SJSA1 (cell line): ENCODE results near the gene UGT1A10. TPM values are rescaled to one million over a fixed set of nuclear protein-coding genes. Genes with fewer than 3 reads are reported as not detected.

ENCODE experiments used
- DNase-seq, 2 experiments: peaks; one replicate each; pipeline ENCODE4 v3.0.0-alpha.2; 2015 to 2020; ENCODE audit warnings: low spot score in 2 of 2, low read depth in 1 of 2
- H3K27ac ChIP-seq: fragments of 250-450 bp; sonication (Bioruptor Pico); 2 replicates; pipeline ENCODE4 v1.5.1; 2020; ENCODE audit warnings: mild to moderate bottlenecking, moderate library complexity
- H3K27me3 ChIP-seq: fragments of 250-450 bp; sonication (Bioruptor Pico); replicated peaks from 2 replicates; pipeline ENCODE4 v1.5.1; 2020; ENCODE audit warnings: mild to moderate bottlenecking, moderate library complexity
- H3K36me3 ChIP-seq: fragments of 250-450 bp; sonication (Bioruptor Pico); 2 replicates; pipeline ENCODE4 v1.5.1; 2020; ENCODE audit warnings: mild to moderate bottlenecking
- H3K4me1 ChIP-seq: fragments of 250-450 bp; sonication (Bioruptor Pico); replicated peaks from 2 replicates; pipeline ENCODE4 v1.6.1; 2021; ENCODE audit warnings: mild to moderate bottlenecking
- H3K4me3 ChIP-seq: fragments of 250-450 bp; sonication (Bioruptor Pico); 2 replicates; pipeline ENCODE4 v1.5.1; 2020; ENCODE audit warnings: mild to moderate bottlenecking
- H3K9me3 ChIP-seq: fragments of 250-450 bp; sonication (Bioruptor Pico); replicated peaks from 2 replicates; pipeline ENCODE4 v1.5.1; 2020; ENCODE audit warnings: mild to moderate bottlenecking
- total RNA-seq: library from RNA; depleted of rRNA; stranded (reverse); fragments of >200 nt; shearing (Covaris generic); gene quantifications from 2 replicates; pipeline ENCODE4 v1.2.3, GENCODE V29; 2014

UGT1A10 gene
- total RNA-seq, 1 experiment from 2014 or later = not detected

- Histone ChIP-seq H3K9me3 (no peaks in the 10 kb centered on the region), H3K36me3 (no peaks in the 10 kb centered on the region), H3K4me3 (no peak overlapping the region), H3K27me3 (peaks cover 3% of the 10 kb centered on the region; the same call in 1 of the 2 replicates), H3K4me1 (no peaks in the 10 kb centered on the region), H3K27ac (no peak overlapping the region)
- no peak for DNase-seq
Observed at GRCh38 chr2:233810385-233810784, 174.1 kb downstream of the UGT1A10 start.

GRCh38 chr2:233811087-233811486, 174.8 kb downstream of the UGT1A10 start:
- H3K4me3 ChIP-seq = no peak overlapping the region
- peak in 1 of 2 experiments; percentile 31 for DNase-seq
- no peaks in the 10 kb centered on the region for H3K36me3 ChIP-seq
- H3K9me3 ChIP-seq = no peaks in the 10 kb centered on the region
- no peak overlapping the region for H3K27ac ChIP-seq
- peaks cover under 1% of the 10 kb centered on the region for H3K4me1 ChIP-seq
- 0 out of 2 replicates have a peak, but pooled peaks cover 3% of the 10 kb centered on the region for H3K27me3 ChIP-seq

- Histone ChIP-seq H3K4me3 (no peak overlapping the region), H3K27me3 (0 out of 2 replicates have a peak, but pooled peaks cover 3% of the 10 kb centered on the region), H3K36me3 (no peaks in the 10 kb centered on the region), H3K27ac (no peak overlapping the region), H3K9me3 (no peaks in the 10 kb centered on the region), H3K4me1 (peaks cover 7% of the 10 kb centered on the region)
- peak in 1 of 2 experiments; percentile 31 for DNase-seq
Observed at GRCh38 chr2:233811732-233812131, 175.5 kb downstream of the UGT1A10 start.

GRCh38 chr2:233813236-233814055, 177.2 kb downstream of the UGT1A10 start:
- no peak overlapping the region for H3K4me3 ChIP-seq
- DNase-seq = no peak
- H3K27me3 ChIP-seq = 0 out of 2 replicates have a peak, but pooled peaks cover 3% of the 10 kb centered on the region
- no peaks in the 10 kb centered on the region for H3K36me3 ChIP-seq
- H3K4me1 ChIP-seq = peaks cover 10% of the 10 kb centered on the region
- H3K9me3 ChIP-seq = no peaks in the 10 kb centered on the region; the same call in 1 of the 2 replicates
- H3K27ac ChIP-seq = no peak overlapping the region

- Histone ChIP-seq H3K27me3 (0 out of 2 replicates have a peak, but pooled peaks cover 3% of the 10 kb centered on the region), H3K9me3 (no peaks in the 10 kb centered on the region; the same call in 1 of the 2 replicates), H3K4me3 (no peak overlapping the region), H3K4me1 (peaks cover 10% of the 10 kb centered on the region), H3K27ac (no peak overlapping the region), H3K36me3 (no peaks in the 10 kb centered on the region)
- no peak for DNase-seq
Observed at GRCh38 chr2:233814056-233814835, 178.0 kb downstream of the UGT1A10 start.

- Histone ChIP-seq H3K27me3 (no peaks in the 10 kb centered on the region), H3K27ac (peak overlapping the region; percentile 11; the same call in 1 of the 2 replicates), H3K4me3 (no peak overlapping the region), H3K9me3 (no peaks in the 10 kb centered on the region; the same call in 1 of the 2 replicates), H3K4me1 (peaks cover 10% of the 10 kb centered on the region), H3K36me3 (no peaks in the 10 kb centered on the region)
- DNase-seq = no peak
Observed at GRCh38 chr2:233815861-233816260, 179.6 kb downstream of the UGT1A10 start.

- DNase-seq = no peak
- H3K36me3 ChIP-seq = no peaks in the 10 kb centered on the region
- H3K27ac ChIP-seq = peak overlapping the region; percentile 11; the same call in 1 of the 2 replicates
Observed at GRCh38 chr2:233816334-233816733, 180.1 kb downstream of the UGT1A10 start.

GRCh38 chr2:233816771-233817170, 180.5 kb downstream of the UGT1A10 start:
- no peaks in the 10 kb centered on the region; the same call in 1 of the 2 replicates for H3K9me3 ChIP-seq
- H3K36me3 ChIP-seq = no peaks in the 10 kb centered on the region
- no peak overlapping the region for H3K27ac ChIP-seq
- H3K4me3 ChIP-seq = no peak overlapping the region
- DNase-seq = no peak
- H3K27me3 ChIP-seq = no peaks in the 10 kb centered on the region
- peaks cover 10% of the 10 kb centered on the region for H3K4me1 ChIP-seq

More at GRCh38 chr2:233816334-233816733, 180.1 kb downstream of the UGT1A10 start:
- H3K27me3 ChIP-seq = no peaks in the 10 kb centered on the region
- no peaks in the 10 kb centered on the region; the same call in 1 of the 2 replicates for H3K9me3 ChIP-seq
- H3K4me3 ChIP-seq = no peak overlapping the region
- peaks cover 10% of the 10 kb centered on the region for H3K4me1 ChIP-seq

GRCh38 chr2:233817361-233817911, 181.2 kb downstream of the UGT1A10 start:
- Histone ChIP-seq H3K4me3 (no peak overlapping the region), H3K27me3 (no peaks in the 10 kb centered on the region), H3K27ac (no peak overlapping the region), H3K4me1 (peaks cover 10% of the 10 kb centered on the region), H3K9me3 (no peaks in the 10 kb centered on the region; the same call in 1 of the 2 replicates), H3K36me3 (no peaks in the 10 kb centered on the region)
- peak in 1 of 2 experiments; percentile 22 for DNase-seq

GRCh38 chr2:233817995-233818638, 181.9 kb downstream of the UGT1A10 start:
- Histone ChIP-seq H3K9me3 (no peaks in the 10 kb centered on the region; the same call in 1 of the 2 replicates), H3K27me3 (no peaks in the 10 kb centered on the region), H3K36me3 (no peaks in the 10 kb centered on the region), H3K4me3 (no peak overlapping the region), H3K27ac (no peak overlapping the region), H3K4me1 (peaks cover 10% of the 10 kb centered on the region)
- DNase-seq = peak in 1 of 2 experiments; percentile 31

GRCh38 chr2:233818639-233819621, 182.7 kb downstream of the UGT1A10 start:
- peak in 1 of 2 experiments; percentile 35 for DNase-seq
- Histone ChIP-seq H3K27ac (no peak overlapping the region), H3K27me3 (no peaks in the 10 kb centered on the region), H3K9me3 (no peaks in the 10 kb centered on the region; the same call in 1 of the 2 replicates), H3K36me3 (no peaks in the 10 kb centered on the region), H3K4me3 (no peak overlapping the region), H3K4me1 (peaks cover 10% of the 10 kb centered on the region)
